Suprapubic skin (tissue), 3 donors: ENCODE measurements around the gene BTK.

Experiments used
- CTCF ChIP-seq, 2 donors: fragments of 200-600 bp in 1 of 2; fragments of 450-650 bp in 1 of 2; sonication (generic) in 1 of 2; IDR thresholded peaks; one replicate each; pipeline ENCODE4 v1.5.1; 2016 to 2019; ENCODE audit warnings: antibody characterized with exemption in 2 of 2, mild to moderate bottlenecking in 1 of 2, moderate library complexity in 1 of 2
- POLR2A ChIP-seq, 2 donors: fragments of 450-650 bp; IDR thresholded peaks; one replicate each; pipeline ENCODE4 v1.6.1; 2017; ENCODE audit warnings: antibody characterized with exemption in 2 of 2, mild to moderate bottlenecking in 2 of 2, moderate library complexity in 2 of 2

GRCh38 chrX:101368800-101369199, 17.2 kb downstream of the BTK start:
- TF ChIP-seq CTCF (IDR thresholded peaks at IDR 0.05): no peak
- no peak for TF ChIP-seq POLR2A (IDR thresholded peaks at IDR 0.05)
